T-helper 1 cell treated with Interleukin-12 subunit alpha and Interleukin-12 subunit beta and Interleukin-4 antibody, amounts not matched to agents 30 μg/mL and 1 μg/mL, for 36 hours (primary cell): ENCODE measurements around the gene GH2.
A peak's percentile ranks its signal among the peaks of the same experiment; 100 is the strongest.
"Not testable (repeated sequence)": the region's sequence is repeated elsewhere in the genome, so short reads cannot be mapped to it uniquely, and the experiment has no call there.

Source experiments
- H3K27ac Mint-ChIP-seq: one replicate; pipeline ENCODE4 v1.8.0; 2021; ENCODE audit warnings: mild to moderate bottlenecking, mixed read lengths
- H3K27me3 Mint-ChIP-seq: one replicate; pipeline ENCODE4 v1.8.0; 2021; ENCODE audit warnings: low read depth, mixed read lengths
- H3K36me3 Mint-ChIP-seq: one replicate; pipeline ENCODE4 v1.8.0; 2021; ENCODE audit warnings: low read depth, mixed read lengths
- H3K4me1 Mint-ChIP-seq: one replicate; pipeline ENCODE4 v1.8.0; 2021; ENCODE audit warnings: low read depth, mixed read lengths
- H3K4me3 Mint-ChIP-seq: one replicate; pipeline ENCODE4 v1.8.0; 2021; ENCODE audit warnings: mild to moderate bottlenecking, moderate library complexity, mixed read lengths
- H3K9me3 Mint-ChIP-seq: one replicate; pipeline ENCODE4 v1.8.0; 2021; ENCODE audit warnings: mixed read lengths

Gene GH2

DNA sequence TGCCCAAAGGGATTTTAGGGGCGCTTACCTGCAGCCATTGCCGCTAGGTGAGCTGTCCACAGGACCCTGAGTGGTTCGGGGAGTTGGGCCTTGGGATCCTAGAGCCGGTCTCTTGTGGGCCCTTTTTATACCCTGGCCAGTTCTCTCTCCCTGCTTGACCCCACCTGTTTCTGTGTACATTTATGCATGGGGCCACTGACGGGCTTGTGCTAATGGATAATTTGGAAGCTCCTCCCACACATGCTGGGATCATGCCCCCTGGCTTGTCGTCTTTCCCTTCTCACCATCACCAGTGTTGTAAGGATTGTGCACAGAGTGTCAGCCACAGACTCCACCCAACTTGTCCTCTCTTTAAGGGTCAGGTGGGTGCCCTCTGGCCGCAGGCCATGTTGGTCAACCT is 8.2 kb downstream of the GH2 start, which contains the start of gene CSH2:
Gene CSH2 (minus strand): TSS at position 101 of the 400 bp plus-strand sequence. CDS start 63 bp downstream, at position 38.
- not testable (repeated sequence) for H3K36me3 Mint-ChIP-seq, H3K27ac Mint-ChIP-seq, H3K9me3 Mint-ChIP-seq, H3K4me3 Mint-ChIP-seq, H3K4me1 Mint-ChIP-seq
- peaks cover 16% of the 10 kb centered on the region for H3K27me3 Mint-ChIP-seq

DNA sequence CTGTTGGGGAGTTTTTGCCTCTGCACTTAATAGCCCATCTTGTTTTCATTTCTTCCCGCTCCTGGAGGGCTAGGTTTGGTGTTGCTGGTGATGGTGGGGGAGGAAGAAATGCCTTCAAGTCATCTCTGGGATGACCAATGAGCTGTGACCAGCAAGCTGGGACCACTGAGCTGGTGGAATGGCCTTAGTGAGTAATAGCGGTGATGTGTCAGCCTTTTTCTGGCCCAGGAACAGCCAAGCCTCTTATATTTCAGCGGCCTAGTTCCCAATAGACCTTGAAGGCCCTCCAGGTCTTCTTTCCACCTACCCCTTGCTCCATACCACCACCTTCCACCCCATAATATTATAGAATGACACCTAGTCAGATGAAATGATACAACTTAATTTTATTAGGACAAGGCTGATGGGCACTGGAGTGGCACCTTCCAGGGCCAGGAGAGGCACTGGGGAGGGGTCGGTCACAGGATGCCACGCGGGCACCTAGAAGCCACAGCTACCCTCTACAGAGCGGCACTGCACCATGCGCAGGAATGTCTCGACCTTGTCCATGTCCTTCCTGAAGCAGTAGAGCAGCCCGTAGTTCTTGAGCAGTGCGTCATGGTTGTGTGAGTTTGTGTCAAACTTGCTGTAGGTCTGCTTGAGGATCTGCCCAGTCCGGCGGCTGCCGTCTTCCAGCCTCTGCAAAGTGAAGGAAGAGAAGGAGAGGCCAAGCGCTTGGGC is 9.9 kb downstream of the GH2 start:
- not testable (repeated sequence) for H3K27ac Mint-ChIP-seq, H3K36me3 Mint-ChIP-seq, H3K9me3 Mint-ChIP-seq, H3K4me3 Mint-ChIP-seq, H3K4me1 Mint-ChIP-seq
- peaks cover 16% of the 10 kb centered on the region for H3K27me3 Mint-ChIP-seq

DNA sequence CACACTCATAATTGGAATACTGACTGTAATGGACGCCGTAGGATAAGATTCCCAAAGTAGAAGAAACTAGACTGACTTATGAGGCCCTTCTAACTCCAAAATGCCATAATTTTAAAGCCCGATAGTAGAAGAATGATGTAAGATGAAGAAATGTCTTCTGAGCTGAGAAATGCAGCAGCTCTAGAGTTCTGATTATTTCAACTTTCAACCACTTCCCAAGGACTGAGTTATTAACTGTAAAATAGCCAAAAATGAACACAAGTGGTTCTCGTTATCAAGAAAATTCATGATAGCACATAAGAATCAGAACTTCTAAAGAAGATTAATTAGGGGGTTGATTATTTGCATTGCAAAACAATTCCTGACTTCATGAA is 11.5 kb downstream of the GH2 start:
- not testable (repeated sequence) for H3K36me3 Mint-ChIP-seq, H3K4me1 Mint-ChIP-seq, H3K27ac Mint-ChIP-seq, H3K4me3 Mint-ChIP-seq, H3K9me3 Mint-ChIP-seq
- peaks cover 16% of the 10 kb centered on the region for H3K27me3 Mint-ChIP-seq

DNA sequence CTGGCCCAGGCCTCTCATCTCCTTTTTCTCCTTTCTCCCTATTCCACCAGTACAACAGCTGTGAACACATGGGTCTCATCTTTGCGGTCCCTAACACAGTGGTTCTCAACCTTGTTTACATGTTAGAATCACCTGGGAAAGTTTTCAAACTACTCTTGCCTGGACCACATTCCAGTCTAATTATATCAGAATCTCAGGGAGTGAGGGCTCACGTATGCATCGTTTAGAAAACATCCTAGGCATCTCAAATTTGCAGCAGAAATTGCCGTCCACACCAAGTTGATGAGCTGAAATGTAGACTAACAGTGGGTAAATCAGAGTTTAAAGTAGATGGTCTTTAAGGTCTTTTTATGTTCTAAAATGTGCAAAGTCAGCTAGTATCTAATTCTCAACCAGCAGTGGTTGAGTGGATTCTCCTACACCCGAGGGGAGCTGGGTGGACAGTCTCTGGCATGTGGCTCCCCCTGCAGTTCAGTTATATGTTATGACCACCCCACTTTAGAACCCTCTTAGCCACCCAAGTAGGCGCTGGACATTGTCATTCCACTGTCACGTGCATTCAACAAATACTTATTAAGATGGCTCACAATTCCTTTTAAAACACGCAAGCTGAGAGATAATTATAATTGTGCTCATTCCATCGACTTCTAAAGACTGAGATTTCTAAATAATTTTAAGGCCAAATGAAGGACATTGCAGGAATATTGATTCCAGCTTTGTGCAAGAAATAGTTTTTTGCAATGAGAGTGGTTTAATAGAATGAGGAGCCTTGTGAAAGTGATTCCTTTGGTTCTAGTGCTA is 12.1 kb downstream of the GH2 start:
- H3K9me3 Mint-ChIP-seq, H3K4me3 Mint-ChIP-seq, H3K36me3 Mint-ChIP-seq, H3K4me1 Mint-ChIP-seq, H3K27ac Mint-ChIP-seq: not testable (repeated sequence)
- peaks cover 16% of the 10 kb centered on the region for H3K27me3 Mint-ChIP-seq

DNA sequence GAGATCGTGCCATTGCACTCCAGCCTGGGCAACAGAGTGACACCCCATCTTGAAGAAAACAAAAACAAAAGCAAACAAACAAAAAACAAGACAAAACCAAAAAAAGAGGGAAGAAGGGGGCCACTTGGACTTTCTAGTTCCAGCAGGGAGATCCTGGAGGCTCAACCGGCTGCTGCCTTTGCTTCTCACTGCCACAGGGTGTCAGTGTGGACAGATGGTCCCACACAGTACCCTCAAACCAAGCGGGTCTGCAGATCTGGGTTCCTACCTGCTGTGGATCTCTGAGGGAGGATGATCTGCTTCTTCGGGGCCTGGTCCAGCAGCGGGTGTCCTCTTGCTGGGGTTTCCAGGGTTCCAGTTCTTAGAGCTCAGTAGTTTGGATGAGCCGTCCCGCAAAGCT is 15.1 kb downstream of the GH2 start:
- H3K9me3 Mint-ChIP-seq, H3K4me3 Mint-ChIP-seq, H3K4me1 Mint-ChIP-seq, H3K27ac Mint-ChIP-seq, H3K36me3 Mint-ChIP-seq: not testable (repeated sequence)
- H3K27me3 Mint-ChIP-seq, result peaks cover 24% of the 10 kb centered on the region

DNA sequence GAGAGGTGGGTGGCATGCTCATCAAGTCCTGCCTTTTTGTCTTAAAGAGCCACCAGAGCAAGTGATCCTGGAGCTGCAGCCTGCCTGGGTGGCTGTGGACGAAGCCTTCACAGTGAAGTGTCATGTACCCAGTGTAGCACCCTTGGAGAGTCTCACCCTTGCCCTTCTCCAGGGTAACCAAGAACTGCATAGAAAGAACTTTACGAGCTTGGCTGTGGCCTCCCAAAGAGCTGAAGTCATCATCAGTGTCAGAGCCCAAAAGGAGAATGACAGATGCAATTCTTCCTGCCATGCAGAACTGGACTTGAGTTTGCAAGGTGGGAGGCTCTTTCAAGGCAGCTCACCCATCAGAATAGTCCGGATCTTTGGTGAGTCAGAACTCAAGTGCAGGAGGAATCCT is 22.5 kb downstream of the GH2 start:
- H3K9me3 Mint-ChIP-seq, result no peaks in the 10 kb centered on the region
- no peak overlapping the region for H3K27ac Mint-ChIP-seq
- no peak overlapping the region for H3K4me3 Mint-ChIP-seq
- no peaks in the 10 kb centered on the region for H3K4me1 Mint-ChIP-seq
- peaks cover 45% of the 10 kb centered on the region for H3K27me3 Mint-ChIP-seq
- H3K36me3 Mint-ChIP-seq, result no peaks in the 10 kb centered on the region

DNA sequence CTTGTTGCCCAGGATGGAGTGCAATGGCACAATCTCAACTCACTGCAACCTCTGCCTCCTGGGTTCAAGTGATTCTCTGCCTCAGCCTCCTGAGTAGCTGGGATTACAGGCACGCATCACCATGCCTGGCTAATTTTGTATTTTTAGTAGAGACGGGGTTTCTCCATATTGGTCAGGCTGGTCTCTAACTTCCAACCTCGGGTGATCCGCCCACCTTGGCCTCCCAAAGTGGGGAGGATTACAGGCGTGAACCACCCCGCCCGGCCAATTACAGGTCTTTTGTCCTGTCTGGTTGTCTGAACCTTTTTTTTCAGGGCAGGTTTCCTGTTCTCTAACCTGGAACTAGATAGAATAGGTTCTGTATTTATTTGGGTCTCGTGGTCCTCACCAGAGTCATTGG is 25.3 kb downstream of the GH2 start:
- H3K4me3 Mint-ChIP-seq, H3K9me3 Mint-ChIP-seq, H3K36me3 Mint-ChIP-seq, H3K27ac Mint-ChIP-seq, H3K4me1 Mint-ChIP-seq: not testable (repeated sequence)
- peaks cover 51% of the 10 kb centered on the region for H3K27me3 Mint-ChIP-seq

DNA sequence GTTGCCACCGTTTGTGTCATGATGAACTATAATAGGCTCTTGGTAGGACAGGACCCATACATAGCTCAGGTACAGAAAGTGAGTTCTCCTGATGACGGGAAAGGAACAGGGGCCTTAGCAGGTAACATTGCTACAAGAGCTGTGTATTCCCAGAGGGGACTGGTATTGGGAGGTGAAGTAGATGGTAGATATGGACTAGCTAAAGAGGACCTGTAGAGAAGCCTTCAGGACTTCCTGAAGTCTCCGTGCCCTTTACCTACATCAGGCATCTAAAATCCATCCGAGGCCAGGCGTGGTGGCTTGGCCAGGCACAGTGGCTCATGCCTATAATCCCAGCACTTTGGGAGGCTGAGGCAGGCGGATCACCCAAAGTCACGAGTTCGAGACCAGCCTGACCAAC is 26.6 kb downstream of the GH2 start:
- no peaks in the 10 kb centered on the region for H3K4me1 Mint-ChIP-seq
- H3K36me3 Mint-ChIP-seq, result no peaks in the 10 kb centered on the region
- H3K27me3 Mint-ChIP-seq, result peaks cover 52% of the 10 kb centered on the region
- H3K4me3 Mint-ChIP-seq, result no peak overlapping the region
- H3K27ac Mint-ChIP-seq, result no peak overlapping the region
- H3K9me3 Mint-ChIP-seq, result no peaks in the 10 kb centered on the region

DNA sequence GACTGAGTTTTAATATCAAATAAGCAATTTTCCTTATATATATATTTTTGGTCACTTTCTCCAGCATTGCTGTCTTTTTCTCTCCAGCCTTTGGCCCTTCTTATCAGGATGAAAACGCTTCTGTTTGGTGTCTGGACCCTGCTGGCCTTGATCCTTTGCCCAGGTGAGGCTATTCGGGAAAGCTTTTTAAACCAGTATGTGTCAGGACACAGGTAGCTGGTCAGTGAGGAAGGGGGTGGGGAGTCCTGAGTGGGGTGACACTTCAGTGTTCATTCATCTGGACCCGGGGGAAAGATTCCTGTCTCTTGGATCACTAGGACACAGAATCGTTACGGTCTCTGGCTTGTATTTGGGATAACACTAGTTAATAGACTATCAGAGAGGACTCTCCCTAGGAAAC is 27.0 kb downstream of the GH2 start:
- Mint-ChIP-seq H3K36me3 (no peaks in the 10 kb centered on the region), H3K27ac (no peak overlapping the region), H3K9me3 (no peaks in the 10 kb centered on the region), H3K4me3 (no peak overlapping the region), H3K27me3 (peaks cover 50% of the 10 kb centered on the region), H3K4me1 (peaks cover 2% of the 10 kb centered on the region)

DNA sequence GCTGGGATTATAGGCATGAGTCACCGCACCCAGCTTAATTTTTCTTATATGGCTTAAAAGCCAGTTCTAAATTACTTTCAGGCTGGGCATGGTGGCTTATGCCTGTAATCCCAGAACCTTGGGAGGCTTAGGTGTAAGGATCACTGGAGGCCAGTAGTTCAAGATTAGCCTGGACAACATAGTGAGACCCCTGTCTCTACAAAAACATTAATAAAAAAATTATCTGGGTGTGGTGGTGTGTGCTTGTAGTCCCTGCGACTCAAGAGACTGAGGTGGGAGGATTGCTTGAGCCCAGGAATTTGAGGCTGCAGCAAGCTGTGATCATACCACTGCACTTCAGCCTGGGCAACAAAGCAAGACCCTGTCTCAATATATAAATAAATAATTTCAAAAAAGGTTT is 28.5 kb downstream of the GH2 start:
- Mint-ChIP-seq H3K4me3 (no peak overlapping the region), H3K36me3 (peaks cover 5% of the 10 kb centered on the region), H3K4me1 (peaks cover 11% of the 10 kb centered on the region), H3K27ac (no peak overlapping the region), H3K9me3 (peaks cover under 1% of the 10 kb centered on the region), H3K27me3 (peaks cover 45% of the 10 kb centered on the region)

DNA sequence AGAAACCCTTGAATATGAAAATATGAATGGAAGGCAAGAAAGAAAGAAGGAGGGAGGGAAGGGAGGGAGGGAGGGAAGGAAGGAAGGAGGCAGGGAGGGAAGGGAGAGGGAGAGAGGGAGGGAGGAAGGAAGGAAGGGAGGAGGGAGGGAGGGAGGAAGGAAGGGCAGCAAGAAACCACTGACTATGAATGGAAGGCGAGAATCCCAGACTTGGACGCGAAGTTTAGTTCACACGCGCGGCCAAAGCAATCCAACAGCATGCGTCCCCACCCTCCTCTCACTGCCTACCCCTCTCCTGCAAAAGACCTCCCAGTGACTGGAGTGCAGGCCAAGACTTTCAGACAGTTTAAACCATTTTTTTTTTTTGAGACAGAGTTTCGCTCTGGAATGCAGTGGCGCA is 31.3 kb downstream of the GH2 start:
- Mint-ChIP-seq H3K4me3 (no peak overlapping the region), H3K36me3 (peaks cover 9% of the 10 kb centered on the region), H3K27ac (no peak overlapping the region), H3K4me1 (peaks cover 19% of the 10 kb centered on the region), H3K27me3 (peaks cover 38% of the 10 kb centered on the region), H3K9me3 (peaks cover 7% of the 10 kb centered on the region)

DNA sequence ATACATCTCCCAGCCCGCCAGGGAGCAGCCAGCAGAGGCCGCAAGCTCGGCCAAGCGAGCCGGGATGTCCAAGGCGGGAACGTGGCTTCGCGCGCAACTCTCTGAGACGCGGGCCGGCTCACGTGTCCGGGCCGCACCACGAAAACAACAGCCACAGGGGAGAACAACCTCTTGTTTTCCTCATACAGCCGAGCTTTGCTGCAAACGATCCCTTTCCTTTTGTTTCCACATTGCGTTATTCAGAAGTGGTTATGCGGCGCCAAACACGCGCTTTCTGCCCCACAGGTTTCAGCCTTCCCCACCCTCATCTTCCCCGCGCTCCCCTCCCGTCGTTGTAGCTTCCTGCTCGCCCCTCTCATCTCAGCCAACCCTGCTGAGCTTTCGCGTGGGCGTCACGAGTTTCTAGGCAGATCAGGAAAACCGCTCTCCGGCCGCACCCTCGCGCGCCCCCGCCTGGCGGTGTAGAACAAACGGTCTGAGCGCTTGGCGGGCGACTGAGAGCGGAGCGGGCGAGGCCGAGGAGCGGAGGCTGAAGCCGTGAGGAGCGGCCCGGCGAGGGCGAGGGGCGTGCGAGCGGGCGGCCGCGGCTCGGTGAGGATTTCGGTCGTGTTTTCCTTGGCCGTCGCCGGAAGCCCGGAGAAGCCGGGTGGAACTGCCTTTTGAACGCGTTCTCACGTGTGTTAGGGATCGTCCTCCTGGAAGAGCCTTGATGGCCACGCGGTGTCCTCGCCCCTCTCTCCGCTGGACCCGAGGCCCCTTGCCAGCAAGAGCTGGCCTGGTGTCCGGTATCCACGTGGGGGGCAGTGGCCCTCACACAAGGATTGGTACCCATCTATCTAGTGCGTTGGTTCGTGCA is 32.7 kb downstream of the GH2 start:
- Mint-ChIP-seq H3K9me3 (peaks cover 7% of the 10 kb centered on the region), H3K4me1 (peaks cover 21% of the 10 kb centered on the region), H3K36me3 (peaks cover 9% of the 10 kb centered on the region), H3K27ac (peak overlapping the region; percentile 96), H3K27me3 (peaks cover 24% of the 10 kb centered on the region), H3K4me3 (peak overlapping the region; percentile 81)

DNA sequence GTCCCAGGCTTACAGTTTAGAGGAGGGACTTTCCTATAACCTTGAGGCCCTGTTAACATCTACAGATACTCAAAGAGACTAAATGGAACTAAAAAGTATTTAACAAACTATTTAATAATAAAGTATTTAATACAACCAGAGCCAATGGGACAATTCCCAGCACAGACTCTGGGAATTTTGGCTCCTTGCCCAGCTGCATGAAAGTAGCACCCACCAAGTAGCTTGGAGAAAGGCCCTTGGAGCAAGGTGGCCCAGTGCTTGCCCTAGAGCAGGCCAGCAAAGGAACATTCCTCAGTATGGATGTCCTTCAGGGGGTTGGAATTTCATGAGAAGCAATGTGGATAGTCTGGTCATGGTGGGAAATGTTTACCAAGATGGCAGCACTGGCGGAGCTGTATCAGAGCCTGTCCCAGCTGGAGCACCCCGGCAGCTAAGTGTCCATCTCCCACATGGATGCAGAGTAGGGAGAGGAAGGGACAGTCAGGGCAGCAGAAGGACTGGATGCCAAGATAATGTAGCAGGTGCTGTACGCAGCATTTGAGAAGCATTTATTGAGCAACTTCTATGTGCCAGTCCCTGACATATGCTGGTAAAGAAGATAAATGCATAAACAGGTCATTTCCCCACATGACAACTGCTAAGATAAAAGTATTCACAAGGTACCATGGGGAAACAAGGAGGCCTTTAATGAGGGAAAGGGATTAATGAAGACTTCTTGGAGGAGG is 34.1 kb downstream of the GH2 start:
- peak overlapping the region; percentile 50 for H3K4me3 Mint-ChIP-seq

DNA sequence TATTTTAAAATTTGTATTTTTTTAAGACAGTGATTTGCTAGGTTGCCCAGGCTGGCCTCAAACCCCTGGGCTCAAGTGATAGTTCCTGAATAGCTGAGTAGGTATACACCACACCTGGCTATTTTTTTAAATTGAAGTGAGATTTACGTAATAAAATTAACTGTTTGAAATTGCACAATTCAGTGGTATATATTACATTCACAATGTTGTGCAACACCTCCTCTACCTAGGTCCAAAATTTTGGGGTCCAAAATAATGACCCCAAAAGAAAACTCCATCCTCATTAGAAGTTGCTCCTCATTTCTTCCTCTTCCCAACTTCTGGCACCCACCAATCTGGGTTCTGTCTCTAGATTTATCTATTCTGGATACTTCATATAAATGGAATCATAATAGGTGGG is 36.2 kb downstream of the GH2 start:
- H3K27me3 Mint-ChIP-seq, result peaks cover 6% of the 10 kb centered on the region
- peaks cover 33% of the 10 kb centered on the region for H3K4me1 Mint-ChIP-seq
- H3K4me3 Mint-ChIP-seq, result no peak overlapping the region
- H3K36me3 Mint-ChIP-seq, result peaks cover 9% of the 10 kb centered on the region
- peaks cover 7% of the 10 kb centered on the region for H3K9me3 Mint-ChIP-seq
- no peak overlapping the region for H3K27ac Mint-ChIP-seq

More for the DNA sequence above, 34.1 kb downstream of the GH2 start:
- Mint-ChIP-seq H3K9me3 (peaks cover 7% of the 10 kb centered on the region), H3K4me1 (peaks cover 22% of the 10 kb centered on the region), H3K36me3 (peaks cover 9% of the 10 kb centered on the region), H3K27ac (peak overlapping the region; percentile 62), H3K27me3 (peaks cover 21% of the 10 kb centered on the region)
